ENCODE measurements around the gene COL5A1.

- TF ChIP-seq CTCF (optimal IDR thresholded peaks at IDR 0.05 in 1 of 3, IDR thresholded peaks at IDR 0.05 in 1 of 3, conservative IDR thresholded peaks at IDR 0.05 in 1 of 3; ENCODE audit: extremely low read depth in 1 of 3, insufficient read depth in 2 of 3, low read length in 3 of 3), result no peak
- TF ChIP-seq EZH2 (IDR thresholded peaks at IDR 0.05; ENCODE audit: low read length), result no peak
Observed at GRCh38 chr9:134628354-134628736, 13.3 kb upstream of the COL5A1 start.
